GM18907 (cell line): Measurements from ENCODE around the gene TXNDC8.
"Not testable (repeated sequence)": the region's sequence is repeated elsewhere in the genome, so short reads cannot be mapped to it uniquely, and the experiment has no call there.

Experiments
- ATAC-seq: cut with Tn5 transposase; IDR thresholded peaks from one replicate; pipeline ENCODE4 v1.9.1; 2021; ENCODE audit warnings: mild to moderate bottlenecking, moderate library complexity; ENCODE audit not compliant: unreplicated experiment

TXNDC8 gene

DNA sequence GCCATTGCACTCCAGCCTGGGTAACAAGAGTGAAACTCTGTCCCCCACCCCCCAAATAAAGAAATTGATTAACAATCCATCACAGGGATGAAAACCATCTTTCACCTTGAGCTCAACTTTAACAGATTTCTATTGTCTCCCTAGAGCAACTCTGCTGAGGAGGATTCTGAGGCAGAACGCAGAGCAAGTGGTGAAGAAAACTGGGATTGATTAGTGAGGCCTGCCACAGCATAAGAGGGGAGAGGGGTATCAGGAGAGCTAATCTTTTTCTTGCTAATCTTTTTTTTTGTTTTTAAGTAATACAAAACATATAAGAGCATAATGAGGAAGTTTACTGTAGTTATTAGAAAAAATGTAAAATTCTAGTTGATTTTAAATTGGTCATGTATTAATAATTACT is 8.9 kb downstream of the TXNDC8 start:
- no peak for ATAC-seq

DNA sequence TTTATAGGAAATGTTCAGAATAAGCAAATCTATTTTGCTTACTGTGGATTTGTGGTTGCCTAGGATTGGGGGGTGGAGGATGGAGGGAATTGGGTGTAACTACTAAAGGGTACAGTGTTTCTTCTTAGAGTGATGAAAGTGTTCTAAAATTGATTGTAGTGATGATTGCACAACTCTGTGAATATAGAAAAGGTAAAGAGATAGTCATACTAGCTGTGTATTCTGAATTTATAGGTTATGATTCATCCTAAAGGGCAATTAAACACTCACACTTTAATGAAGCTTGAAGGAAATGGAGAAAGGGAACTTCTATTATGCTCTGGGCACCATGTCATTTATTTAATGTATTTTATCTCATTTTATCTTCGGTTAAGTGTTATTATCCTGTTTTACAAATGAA is 9.9 kb downstream of the TXNDC8 start:
- ATAC-seq = no peak

DNA sequence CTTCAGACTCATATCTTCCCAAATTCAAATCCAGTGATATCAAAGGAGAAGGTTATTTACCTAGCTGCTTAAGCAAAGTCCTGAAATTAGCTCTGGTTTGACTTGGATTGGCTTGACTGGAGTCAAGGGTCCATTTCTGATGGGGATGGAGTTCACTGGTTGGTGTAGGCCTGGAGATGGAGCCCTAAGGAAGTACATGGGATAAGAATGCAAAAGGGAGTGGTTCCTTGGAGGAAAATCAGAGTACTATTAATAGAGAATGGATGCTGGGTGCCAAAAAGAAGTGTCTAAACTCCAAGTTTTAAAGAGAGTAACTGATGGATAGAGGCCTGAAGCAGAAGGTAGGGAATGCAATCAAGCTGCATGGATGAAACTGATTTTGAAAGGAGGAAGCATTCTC is 13.8 kb downstream of the TXNDC8 start:
- no peak for ATAC-seq

DNA sequence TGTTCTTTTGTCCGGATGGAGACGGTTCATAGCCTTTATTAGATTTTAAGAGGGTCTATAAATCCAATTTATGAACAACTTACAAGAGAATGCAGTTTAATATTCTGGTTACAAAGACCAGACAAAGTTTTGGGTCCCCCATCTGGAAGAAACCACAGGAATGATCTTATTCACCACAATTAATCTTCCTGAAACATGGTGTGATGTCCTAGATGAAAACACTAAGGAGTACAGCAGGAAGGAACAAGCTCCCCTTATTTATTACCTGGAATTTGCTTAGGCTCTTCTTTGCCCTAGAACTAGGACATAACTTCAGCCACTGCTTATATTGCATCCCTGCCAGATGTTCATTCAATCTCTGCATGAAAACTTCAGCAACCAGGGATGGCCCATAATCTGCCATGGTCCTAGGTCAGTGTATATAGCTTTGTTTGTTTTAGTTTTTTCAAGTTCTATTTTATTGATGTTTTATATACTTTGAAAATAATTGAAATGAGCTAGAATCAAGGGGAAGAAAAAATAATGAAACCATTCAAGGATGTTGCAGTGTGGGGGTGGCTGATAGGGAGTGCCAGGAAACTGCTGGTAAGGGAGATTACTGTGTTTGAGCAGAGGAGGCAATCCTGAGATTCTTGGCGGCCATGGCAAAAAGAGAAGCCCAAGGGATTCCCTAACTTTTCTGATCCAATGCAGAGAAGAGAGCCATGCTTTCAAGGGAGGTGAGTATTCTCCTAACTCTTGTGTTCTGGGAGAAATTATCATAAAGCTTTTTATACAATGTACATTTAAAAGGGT is 16.8 kb downstream of the TXNDC8 start:
- ATAC-seq = no peak

DNA sequence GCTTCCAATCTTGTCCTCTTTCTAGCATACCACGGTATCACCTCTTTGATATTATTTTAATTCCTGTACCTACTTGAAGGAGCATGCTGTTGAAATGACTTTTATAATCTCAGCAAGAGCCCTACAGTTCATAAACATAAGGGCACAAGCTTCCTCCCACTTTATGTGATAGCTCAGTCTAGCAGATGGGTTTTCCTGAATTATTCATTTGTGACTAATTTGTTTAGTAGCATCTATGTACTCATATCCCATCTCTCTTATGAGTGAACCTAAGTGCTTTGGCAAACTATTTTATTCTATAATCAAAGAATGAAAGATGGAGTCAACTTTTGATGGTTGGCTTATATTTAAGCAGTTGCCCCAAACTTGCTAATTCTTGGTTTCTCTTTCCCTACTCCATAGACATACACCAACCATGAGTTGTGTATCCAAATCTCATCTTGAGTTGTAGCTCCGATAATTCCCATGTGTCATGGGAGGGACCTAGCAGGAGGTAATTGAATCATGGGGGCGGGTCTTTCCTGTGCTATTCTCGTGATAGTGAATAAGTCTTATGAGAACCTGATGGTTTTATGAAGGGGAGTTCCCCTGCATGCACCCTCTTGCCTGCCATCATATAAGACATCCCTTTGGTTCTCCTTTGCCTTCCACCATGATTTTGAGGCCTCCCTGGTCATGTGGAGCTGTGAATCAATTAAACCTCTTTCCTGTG is 17.7 kb downstream of the TXNDC8 start:
- ATAC-seq = no peak

DNA sequence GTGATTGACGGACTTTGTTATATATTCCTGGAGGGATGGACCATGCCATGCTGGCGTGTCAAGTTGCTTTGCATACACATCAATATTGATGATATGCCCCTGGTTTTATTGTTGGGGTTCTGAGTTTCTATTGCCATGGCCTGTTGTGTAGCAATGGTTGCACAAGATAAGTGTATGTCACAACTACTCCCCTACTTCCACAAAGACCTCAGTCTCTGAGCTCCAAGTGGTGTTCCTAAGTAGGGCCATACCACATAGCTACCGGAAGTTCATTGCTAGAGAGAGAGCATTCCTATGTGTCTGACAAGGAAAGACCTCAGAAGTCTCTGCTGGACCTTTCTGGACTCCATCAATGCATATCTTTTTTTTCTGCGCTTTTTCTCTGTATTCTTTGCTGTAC is 19.8 kb downstream of the TXNDC8 start:
- no peak for ATAC-seq

DNA sequence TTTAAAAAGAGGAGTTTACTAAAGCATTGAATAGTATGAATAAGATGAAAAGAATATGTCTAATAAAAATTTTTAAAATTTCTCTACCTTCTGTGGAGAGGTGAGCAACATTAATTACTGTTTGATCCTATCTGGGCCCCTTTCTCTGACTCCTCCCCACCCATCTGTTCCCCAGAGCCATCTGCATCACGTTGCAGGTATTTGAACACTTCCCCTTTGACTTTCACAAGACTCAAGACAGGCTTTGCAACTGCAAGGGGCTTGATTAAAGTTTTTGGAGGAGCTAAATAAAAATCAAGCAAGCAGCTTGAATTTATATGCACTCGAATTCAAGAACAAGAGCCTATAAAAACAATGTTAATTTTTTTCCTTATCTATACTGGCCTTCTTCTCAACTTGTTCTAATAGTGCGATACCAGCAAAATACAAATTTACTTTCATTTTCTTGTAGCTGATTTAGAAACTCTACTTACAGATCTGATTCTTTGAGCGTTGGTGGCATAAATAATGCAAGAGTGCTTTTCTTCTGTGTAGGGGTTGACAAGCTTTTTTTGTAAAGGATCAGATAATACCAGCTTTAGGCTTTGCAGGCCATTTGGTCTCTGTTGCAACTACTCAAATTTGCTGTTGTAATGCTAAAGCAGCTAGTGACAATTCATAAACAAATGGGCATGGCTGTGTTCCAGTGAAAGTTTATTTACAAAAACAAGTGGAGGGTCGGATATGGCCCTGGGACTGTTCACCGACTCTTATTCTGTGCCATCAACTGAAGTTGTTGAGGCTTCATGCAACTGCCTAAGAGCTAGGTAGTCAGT is 21.2 kb downstream of the TXNDC8 start:
- ATAC-seq = peak; percentile 95

DNA sequence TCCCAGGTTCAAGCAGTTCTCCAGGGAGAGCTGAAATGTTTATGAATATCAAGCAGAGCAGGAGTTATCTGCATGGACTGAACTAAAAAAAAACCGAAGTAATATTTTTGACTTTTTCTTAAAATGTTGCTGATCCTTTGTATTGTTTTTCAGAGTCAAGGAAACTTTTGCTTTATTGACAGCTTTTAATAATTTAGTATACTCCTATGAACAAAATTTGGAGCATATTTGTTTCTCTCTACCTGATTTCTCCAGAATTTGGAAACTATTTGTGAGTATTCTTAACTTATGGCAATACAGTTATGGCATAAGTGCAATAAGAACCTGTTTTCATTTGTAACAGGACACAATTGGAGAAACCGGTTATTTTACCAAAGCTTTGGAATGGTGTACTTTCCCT is 25.7 kb downstream of the TXNDC8 start:
- ATAC-seq = not testable (repeated sequence)

DNA sequence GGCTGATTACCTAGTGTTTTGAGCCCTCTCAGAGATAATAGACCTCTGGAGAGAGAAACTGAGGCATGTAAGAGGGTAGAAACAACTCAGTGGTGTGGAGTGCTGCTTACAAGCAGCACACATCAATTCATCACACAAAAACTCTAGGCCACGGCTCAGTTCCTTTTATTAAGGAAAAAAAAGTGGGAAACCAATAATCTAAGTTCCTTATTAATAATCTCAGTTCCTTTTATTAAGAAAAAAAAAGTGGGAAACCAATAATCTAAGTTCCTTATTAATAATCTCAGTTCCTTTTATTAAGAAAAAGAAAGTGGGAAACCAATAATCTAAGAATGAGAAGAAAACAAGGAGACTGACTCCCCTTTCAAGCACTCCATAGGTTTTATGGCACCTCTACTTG is 28.0 kb downstream of the TXNDC8 start:
- no peak for ATAC-seq

DNA sequence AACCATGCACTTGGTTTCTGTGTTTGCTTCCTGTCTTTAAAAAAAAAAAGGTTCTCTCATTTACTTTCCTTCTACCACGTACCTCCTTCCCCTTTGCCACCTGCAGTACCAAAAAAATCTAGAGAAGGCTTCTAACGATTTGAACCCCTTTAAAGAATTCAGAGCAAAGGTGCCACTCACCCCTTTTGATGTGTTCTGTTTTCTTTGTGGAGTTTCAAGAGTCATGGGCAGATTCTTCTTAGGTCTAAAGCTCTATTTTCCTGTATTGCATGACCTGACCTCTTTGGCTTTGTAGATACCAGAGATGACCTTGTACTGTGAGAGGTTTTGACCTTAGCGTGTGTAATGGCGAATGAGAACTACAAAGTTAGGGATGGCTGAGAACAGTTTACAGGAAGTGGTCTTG is 29.0 kb downstream of the TXNDC8 start:
- peak; percentile 69 for ATAC-seq

DNA sequence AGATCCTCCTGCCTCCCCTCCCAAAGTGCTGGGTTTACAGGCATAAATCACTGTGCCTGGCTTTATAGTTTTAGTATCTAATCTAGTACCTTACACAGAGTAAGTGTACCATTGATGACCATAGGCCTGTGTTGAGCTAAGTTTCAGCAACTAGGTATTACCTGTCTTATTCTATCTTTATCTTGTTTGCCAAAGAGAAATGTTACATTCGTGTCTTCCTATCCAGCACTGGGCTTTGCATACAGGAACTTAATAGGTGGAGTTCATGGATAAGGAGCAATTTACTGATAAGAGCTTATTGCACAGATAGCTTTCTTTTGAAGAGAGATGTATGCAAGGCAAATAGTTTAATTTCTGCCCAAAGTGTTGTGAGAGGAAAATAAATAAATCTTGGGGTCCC is 30.5 kb downstream of the TXNDC8 start:
- no peak for ATAC-seq

DNA sequence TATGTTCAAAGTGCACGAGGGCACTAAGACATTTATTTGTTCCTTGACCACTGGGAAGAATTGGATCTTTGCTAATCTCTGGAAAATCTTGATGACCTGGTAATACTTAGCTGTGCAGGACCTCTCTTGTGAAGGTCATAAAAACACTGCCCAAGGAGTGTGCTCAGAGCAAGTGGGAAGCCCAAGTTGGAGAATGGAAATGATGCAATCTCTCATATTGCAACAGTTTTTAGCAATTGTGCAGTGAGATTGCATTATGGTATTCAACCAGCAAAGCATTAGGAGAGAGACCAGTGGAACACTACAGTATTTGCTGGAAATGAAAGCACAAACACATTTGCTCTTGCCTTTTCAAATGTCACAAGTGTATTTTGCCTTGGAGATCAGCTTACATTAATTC is 34.5 kb downstream of the TXNDC8 start:
- no peak for ATAC-seq

DNA sequence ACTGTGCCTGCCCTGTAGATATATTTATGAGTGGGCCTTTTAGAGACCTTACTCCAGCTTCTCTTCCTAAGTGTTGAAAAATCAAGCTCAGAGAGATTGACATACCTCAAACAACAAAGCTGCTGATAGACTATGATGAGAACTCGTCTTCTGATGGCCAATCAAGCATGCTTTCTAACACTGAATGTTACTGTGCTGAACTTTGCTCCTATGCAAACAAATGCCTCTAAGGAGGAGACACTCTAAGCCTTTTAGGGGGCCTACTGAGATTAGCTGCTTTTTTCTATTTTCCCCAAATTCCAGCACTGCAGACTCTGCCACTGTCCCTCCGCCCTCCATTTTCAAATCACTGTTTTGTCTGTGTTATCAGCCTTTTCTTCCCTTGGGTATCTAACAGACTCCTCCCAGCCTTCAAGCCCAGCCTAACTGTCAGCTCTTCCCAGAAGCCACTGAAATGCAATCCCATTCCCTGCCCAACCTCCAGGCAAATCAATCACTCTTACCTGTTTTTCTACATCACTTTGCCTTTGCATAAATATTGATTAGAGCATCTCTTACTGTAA is 39.5 kb downstream of the TXNDC8 start:
- ATAC-seq = no peak

DNA sequence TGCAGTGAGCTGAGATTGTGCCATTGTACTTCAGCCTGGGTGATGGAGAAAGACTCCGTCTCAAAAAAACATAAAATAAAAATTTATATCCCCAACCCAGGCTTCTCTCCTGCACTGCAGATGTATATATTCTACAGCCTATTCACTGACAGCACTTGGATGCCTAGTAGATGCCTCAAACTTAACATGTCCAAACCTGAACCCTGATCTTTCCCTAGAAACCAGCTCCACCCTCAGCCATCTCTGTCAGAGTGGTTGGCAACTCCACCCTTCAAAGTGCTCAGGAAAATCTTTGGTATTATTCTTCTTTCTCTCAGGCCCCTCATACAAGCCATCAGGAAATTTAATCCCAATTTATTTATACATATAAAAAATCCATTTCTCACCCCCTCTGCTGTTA is 44.4 kb downstream of the TXNDC8 start:
- ATAC-seq = no peak

DNA sequence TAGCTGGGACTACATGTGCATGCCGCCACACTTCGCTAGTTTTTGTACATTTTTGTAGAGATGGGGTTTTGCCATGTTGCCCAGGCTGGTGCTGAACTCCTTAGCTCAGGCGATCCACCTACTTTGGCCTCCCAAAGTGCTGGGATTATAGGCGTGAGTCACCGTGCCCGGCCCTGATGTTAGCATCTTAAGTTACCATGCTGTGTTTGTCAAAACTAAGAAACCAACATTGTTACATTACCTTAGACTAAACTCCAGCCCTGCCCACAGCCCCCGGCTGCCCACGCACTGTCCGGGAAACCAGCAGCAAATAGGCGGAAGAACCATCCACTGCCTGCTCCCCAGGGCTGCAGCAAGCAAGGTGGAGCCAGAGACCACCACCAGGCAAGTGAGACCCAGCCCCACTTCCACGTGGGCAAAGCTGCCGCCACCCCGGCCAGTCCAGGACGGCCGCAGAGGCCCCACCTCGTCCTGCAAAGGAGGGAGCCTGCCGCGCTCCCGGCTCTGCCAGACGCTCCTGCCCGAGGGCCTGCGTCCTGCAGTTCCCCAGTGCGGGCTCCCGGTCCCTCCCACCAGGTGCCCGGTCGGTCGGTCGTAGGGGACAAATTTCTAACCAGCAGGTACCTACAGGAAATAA is 45.6 kb downstream of the TXNDC8 start:
- no peak for ATAC-seq

DNA sequence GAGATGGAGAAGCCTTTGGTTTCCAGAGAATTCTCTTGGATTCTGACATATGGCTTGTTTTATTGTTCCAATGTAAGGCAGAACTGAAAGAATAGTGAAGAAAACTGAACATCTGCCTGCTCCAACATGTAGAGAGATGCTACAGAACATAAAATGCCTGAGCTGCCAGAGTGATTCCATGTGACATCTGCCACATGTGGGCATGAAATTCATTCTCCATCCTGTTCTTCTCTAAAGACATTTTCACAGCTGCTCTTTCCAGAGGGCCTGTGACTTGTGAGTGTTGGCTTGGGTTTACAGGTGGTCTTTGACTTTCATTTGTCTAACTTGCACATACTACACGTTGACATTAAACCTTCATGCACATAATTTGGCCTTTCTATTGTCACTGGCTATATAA is 47.7 kb downstream of the TXNDC8 start:
- ATAC-seq = no peak

DNA sequence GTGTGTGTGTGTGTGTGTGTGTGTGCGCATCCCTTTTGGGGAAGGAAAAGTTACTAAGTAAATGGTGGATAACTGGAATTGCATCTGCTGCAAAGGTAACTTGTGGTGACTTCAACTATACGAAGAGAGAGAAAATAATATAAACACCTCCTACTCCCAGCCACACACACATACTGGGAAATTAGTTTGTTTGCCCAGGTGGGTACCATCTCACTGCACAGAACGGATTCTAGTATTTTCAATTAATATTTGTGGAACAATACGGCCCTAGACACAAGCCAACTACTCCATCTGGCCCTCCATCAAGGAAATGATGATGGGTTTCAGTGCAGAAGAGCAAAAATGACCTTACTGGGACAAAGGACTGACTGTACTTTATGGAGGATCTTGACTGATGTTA is 49.2 kb downstream of the TXNDC8 start:
- no peak for ATAC-seq

DNA sequence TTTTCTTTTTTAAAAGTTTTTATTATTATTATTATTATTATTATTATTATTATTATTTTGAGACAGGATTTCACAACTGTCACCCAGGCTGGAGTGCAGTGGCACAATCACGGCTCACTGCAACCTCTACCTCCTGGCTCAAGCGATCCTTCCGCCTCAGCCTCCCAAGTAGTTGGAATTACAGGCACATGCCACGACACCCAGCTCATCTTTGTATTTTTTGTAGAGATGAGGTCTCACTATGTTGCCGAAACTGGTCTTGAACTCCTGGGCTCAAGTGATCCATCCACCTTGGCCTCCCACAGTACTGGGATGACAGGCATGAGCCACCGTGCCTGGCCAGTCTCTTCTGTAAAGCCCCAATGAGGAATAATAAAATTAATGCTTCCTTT is 50.4 kb downstream of the TXNDC8 start:
- ATAC-seq = no peak

DNA sequence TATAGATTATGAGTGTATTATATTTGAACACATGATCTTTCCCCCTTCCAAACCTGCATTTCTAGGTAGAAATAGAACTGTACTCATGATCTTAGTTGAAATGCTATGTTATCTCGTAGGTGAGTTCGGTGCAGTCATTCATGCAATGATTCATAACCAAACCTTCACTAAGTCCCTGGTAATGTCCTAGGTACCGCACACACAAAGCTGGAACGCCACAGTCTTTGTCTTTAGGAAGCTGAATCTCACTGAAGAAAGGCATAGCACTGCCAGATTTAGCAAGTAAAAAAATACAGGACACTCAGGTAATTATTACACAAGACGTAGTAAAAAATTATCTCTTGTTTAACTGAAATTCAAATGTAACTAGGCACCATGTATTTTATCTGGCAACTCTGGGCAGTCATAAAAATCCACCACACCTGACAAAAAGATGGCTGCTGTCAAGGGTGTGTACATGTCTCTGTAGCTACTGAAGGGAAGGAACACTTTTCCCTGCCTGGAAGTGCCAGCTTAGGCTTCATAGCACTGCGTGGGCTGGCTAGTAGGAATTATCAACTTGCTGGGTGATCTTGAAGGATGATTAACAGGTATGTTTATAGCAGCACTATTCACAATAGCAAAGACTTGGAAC is 53.3 kb downstream of the TXNDC8 start:
- no peak for ATAC-seq

DNA sequence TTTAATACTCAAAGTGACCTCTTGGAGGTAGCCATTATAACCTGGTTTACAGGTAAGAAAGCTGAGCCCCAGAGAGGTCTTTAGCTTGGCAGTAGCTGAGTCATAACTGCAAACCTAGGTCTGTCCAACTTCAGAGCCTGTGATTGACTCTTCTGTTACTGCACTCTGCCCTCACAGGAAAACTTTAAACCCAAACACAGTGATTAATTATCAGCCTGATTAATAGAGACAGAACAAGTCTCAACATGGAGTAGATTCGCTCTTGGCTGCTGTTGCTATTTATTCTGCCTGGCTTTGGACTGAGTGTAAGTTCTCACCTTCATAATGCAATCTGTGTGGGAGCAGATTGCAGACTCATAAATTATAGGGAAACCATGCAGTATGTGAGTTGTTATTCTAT is 53.9 kb downstream of the TXNDC8 start:
- ATAC-seq = peak; percentile 71

DNA sequence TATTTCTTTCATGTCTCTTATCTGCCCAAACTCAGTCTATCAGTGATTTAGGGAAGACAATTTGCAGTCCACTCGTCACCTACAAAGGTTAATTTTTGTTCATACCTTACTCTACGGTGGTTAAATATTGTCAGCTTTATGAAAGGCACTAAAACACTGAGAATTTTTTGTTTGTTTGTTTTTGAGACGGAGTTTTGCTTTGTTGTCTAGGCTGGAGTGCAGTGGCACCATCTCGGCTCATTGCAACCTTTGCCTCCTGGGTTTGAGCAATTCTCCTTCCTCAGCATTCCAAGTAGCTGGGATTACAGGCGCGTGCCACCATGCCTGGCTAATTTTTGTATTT is 55.0 kb downstream of the TXNDC8 start:
- no peak for ATAC-seq
